GM12891 (cell line): Measurements from ENCODE around the gene BCL2.

ENCODE experiments used
- PAX5 ChIP-seq: IDR thresholded peaks from 2 replicates; pipeline ENCODE4 v1.6.1; 2011; ENCODE audit warnings: low read length, moderate library complexity, mild to moderate bottlenecking; ENCODE audit not compliant: insufficient read depth, severe bottlenecking
- POLR2A ChIP-seq: IDR thresholded peaks from 2 replicates; pipeline ENCODE4 v1.6.1; 2011; ENCODE audit warnings: low read depth, low read length, control low read depth
- POLR2AphosphoS5 ChIP-seq: IDR thresholded peaks from 2 replicates; pipeline ENCODE4 v1.6.1; 2011; ENCODE audit warnings: low read depth, low read length, control low read depth

DNA sequence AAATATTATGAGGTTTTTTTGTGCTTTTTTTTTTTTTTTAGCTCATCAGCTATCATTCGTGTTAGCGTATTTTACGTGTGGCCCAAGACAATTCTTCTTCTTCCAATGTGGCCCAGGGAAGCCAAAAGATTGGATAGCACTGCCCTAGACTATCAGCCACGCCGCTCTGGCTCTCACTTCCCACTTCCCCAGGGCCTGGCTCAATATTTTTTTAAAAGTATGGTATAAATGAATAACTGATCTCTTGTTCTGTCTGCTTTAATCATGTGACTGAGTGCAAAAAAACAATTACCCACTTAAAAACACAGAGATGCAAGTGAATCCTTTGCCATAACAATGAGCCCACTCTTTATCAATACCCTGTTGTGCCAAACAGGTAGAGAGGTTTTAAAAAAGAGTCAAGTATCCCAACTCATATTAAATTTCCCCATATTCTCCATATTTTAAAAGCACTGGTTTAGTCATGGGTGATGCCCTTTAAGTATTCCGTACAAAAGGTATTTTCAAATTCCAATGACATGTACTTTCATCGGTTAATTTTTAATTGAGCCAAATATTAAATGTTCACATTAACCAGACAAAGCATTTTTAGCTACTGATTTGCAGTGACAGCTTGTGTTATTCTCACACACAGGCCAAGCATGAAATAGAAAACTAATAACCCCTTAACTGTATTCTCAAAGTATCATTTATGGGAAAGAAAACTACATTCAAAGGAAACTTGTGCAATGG lies 12.6 kb downstream of the BCL2 start:
- TF ChIP-seq POLR2AphosphoS5 (no peak), PAX5 (no peak), POLR2A (no peak)
